GM18508 (cell line): ENCODE results near the gene CNTNAP2.

Experiments used
- ATAC-seq: cut with Tn5 transposase; IDR thresholded peaks from one replicate; pipeline ENCODE4 v1.9.1; 2021; ENCODE audit warnings: moderate number of reproducible peaks; ENCODE audit not compliant: insufficient read depth, unreplicated experiment

CNTNAP2 gene

DNA sequence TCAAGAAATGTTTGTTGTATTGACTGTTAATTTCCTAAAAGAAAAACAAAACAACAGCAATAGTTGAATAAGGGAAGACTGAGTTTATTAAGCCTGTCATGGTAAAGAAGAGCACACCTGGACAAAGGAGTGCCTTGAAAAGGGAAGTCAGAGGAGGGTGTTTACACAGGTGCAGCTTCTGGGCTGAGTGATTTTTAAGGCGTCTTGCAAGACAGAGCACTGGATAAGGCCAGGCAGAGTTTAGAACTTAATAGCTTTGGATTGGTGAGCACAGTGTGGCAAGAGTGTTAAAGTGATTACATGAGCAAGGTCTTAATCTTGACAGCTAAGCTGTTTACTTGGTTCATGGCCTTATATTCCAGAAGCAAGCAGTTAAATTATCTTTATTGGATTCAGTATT lies 423.2 kb downstream of the CNTNAP2 start:
- no peak for ATAC-seq

DNA sequence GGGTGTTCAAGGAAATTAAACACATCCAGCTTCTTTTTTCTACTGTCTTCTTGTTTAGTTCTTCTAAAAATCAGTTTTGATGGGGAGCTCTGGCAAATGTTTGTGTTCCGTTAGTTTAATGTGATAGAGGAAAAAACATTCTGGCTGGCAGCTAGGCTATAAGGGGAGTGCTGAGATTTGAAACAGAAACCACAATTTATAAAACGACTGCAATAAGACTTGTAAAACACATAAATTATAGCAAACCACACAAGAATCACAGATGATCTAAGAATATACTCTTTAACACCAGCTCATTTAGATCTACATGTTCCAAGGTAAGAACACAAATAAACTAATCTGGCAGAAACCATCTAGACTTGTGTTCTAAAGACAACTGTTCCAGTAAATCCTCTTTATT lies 425.5 kb downstream of the CNTNAP2 start:
- ATAC-seq = no peak

- ATAC-seq = no peak
These were observed 428.1 kb downstream of the CNTNAP2 start for GRCh38 chr7:146544748-146545147.

- no peak for ATAC-seq
These were observed 432.2 kb downstream of the CNTNAP2 start for GRCh38 chr7:146548816-146549215.

DNA sequence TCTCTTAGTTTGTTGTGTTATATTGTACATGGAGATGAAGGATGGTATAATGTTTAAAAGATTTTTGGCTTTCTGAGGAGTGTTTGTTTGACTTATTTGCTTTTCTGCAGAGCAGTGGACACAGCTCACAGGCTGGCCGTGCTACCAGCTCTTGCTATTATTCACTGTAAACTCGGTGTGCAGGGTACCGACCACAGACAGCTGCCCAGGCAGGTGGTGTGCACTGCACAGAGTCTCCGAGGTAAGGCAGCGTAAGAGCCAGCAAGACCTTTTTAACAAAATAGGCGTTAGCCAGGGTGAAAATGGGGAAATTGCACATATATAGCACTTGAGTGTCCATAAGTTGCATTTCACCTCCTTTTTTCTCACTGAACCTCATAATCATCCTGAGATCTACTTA lies 438.0 kb downstream of the CNTNAP2 start:
- ATAC-seq = no peak

DNA sequence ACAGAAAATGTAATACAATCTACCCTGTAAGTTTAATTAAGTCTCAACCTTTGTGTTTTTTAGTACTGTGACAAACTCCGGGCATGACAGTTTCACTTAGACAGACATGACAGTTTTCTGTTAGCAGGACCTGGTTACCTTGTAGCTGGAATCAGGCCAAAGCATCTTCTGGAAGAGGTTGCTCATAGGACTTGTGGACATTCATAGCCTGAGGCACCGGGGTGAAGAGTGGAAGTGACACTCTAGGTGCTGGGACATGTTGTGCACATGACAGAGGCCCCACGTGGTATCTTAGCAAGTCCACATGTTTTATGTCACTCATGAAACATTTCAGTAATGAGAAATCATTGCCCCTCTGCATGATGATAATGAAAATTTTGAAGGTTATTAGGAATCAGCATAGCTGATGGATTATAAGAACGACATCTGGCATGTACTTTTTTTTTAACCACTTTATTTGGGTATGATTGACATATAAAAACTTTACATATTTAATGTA lies 441.4 kb downstream of the CNTNAP2 start:
- ATAC-seq = no peak

GRCh38 chr7:146565872-146566271 lies 449.3 kb downstream of the CNTNAP2 start:
- ATAC-seq = no peak

GRCh38 chr7:146575903-146576302 lies 459.3 kb downstream of the CNTNAP2 start:
- no peak for ATAC-seq

- no peak for ATAC-seq
These were observed 475.4 kb downstream of the CNTNAP2 start for GRCh38 chr7:146591976-146592375.

GRCh38 chr7:146606628-146607027 lies 490.0 kb downstream of the CNTNAP2 start:
- ATAC-seq = no peak

DNA sequence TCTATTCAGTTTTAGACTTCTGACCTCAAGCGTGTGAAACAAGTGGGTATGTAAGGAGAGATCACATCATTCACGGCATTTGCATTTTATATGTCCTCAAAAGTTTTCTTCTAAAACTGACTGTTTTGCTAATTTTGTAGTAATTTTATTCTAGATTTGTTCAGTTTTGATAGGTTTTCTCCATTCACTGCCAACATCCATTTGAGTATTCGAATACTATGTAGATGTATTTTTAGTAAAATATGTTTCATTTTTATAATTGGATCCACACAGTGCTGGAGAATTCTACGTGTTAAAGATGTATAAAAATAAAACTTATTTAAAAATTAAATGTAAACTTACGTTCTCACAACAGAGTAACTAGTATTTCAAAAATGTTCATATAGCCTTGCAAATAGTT lies 503.0 kb downstream of the CNTNAP2 start:
- no peak for ATAC-seq

- no peak for ATAC-seq
These were observed 510.3 kb downstream of the CNTNAP2 start for GRCh38 chr7:146626912-146627311.

GRCh38 chr7:146635205-146636032 lies 518.8 kb downstream of the CNTNAP2 start:
- no peak for ATAC-seq

DNA sequence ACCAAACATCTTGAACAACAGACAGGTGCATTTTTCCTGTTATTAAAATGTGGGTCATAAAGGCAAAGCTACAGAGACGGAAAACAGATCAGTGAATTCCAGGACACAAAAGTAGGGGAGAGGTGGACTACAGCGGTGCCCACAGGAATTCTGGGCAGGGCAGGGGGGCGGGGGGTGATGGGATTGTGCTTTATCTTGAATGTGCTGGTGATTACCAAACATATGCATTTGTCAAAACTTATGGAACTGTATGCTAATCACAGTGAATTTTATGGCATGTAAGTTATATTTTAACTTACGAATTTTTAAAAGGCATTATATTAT lies 519.4 kb downstream of the CNTNAP2 start:
- ATAC-seq = no peak

DNA sequence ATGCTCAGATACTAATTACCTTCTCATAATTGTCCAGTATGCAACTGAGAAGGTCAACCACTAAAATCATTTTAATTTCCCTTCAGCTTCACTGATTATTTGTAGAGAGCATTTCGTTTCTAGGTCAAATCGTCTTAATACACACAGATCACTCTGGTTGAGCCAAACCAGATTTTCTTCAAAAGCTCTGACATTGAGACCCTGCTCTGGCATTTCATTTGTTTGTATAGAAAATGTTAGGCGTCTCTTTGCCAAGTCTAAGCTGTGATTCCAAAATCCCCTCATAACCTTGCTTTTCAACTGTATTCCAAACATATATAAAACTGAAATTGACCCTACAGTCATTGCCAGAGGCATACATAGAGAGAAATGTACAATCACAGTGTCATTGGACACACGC lies 520.0 kb downstream of the CNTNAP2 start:
- no peak for ATAC-seq

- no peak for ATAC-seq
These were observed 522.7 kb downstream of the CNTNAP2 start for GRCh38 chr7:146639291-146639690.

DNA sequence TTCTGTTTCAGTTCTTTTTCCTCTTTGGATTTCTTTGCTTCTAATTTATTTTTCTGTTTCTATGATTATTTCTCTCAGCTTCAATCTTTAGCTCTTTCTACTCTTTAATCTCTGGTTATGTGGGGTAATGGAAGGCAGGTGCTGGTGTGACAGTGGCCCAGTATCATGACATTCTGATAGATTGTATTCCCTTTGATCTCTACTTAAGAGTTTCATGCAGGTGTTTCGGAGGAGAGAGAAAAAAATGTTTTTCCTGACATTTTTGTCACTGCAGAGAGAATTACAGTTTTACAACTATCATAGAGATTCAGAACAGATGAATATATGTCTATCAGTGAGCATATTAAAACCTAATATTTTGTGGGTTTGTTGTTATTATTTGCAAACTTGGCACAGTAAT lies 524.9 kb downstream of the CNTNAP2 start:
- ATAC-seq = no peak

DNA sequence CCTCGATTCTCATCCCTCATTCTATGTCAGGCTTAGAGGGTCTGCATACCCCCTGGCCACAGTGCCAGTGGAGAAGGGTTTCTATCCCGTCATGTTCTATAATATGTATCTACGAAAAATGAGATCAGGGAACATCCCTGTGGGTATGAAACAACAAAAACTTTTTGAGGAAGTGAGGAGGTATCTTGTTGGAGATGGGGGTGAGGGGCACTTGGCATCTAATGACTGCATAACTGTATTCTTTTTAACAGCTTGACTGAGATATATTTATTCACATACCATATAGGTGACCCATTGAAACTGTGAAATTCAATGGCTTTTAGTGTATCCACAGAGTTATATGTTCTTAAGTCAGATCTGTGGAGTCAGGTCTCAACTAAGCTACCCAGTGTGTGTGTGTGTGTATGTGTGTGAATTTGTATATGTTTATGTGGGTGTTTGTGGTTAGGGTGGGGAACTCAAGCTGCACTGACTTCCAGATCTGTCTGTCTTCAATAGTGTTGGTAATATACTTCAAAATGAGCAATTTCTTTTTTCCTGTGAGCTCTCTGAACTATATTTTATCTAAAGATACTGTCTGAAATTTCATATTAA lies 528.9 kb downstream of the CNTNAP2 start:
- ATAC-seq = no peak

GRCh38 chr7:146647445-146647844 lies 530.8 kb downstream of the CNTNAP2 start:
- ATAC-seq = no peak

GRCh38 chr7:146652176-146652575 lies 535.6 kb downstream of the CNTNAP2 start:
- ATAC-seq = no peak

DNA sequence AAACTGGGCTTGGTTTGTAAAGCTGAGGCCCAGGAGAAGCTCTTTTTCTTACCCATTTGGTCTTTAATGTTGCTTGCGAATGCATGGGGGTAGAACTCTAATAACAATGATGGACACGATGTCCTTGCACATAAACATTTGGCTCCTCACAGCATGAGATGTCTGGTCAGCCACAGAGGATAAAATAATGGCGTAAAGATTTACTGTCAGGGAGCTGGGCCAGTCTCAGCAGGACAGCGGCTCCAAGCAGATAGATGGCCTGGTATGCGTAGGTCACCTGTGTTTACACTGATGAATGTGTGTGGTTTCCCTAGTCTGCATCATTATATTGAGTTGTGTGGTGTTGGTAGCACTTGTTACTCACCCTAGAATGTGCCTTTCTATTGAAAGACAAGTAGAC lies 537.4 kb downstream of the CNTNAP2 start:
- ATAC-seq = no peak
